ENCODE measurements around the gene CYP4F11. TPM values are rescaled to one million over a fixed set of nuclear protein-coding genes. Genes with fewer than 3 reads are reported as not detected.
"Not testable (repeated sequence)": the region's sequence is repeated elsewhere in the genome, so short reads cannot be mapped to it uniquely, and the experiment has no call there.

Gene CYP4F11
- total RNA-seq, 1 donor from 2014 or later = not detected

- Mint-ChIP-seq H3K27ac (ENCODE audit: unreplicated experiment) (no peak overlapping the region), H3K9me3 (ENCODE audit: unreplicated experiment) (peaks cover 5% of the 10 kb centered on the region), H3K4me3 (ENCODE audit: unreplicated experiment) (no peak overlapping the region), H3K27me3 (ENCODE audit: unreplicated experiment) (no peaks in the 10 kb centered on the region), H3K36me3 (ENCODE audit: unreplicated experiment) (no peaks in the 10 kb centered on the region), H3K4me1 (ENCODE audit: low read depth, unreplicated experiment) (no peaks in the 10 kb centered on the region)
- no peak for DNase-seq
- TF ChIP-seq, protein P1, sequence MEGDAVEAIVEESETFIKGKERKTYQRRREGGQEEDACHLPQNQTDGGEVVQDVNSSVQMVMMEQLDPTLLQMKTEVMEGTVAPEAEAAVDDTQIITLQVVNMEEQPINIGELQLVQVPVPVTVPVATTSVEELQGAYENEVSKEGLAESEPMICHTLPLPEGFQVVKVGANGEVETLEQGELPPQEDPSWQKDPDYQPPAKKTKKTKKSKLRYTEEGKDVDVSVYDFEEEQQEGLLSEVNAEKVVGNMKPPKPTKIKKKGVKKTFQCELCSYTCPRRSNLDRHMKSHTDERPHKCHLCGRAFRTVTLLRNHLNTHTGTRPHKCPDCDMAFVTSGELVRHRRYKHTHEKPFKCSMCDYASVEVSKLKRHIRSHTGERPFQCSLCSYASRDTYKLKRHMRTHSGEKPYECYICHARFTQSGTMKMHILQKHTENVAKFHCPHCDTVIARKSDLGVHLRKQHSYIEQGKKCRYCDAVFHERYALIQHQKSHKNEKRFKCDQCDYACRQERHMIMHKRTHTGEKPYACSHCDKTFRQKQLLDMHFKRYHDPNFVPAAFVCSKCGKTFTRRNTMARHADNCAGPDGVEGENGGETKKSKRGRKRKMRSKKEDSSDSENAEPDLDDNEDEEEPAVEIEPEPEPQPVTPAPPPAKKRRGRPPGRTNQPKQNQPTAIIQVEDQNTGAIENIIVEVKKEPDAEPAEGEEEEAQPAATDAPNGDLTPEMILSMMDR (IDR thresholded peaks at IDR 0.05; ENCODE audit: partially characterized antibody, unreplicated experiment) = no peak
Measured at GRCh38 chr19:15913830-15914229, 20.5 kb downstream of the CYP4F11 start.

- H3K27ac Mint-ChIP-seq (ENCODE audit: unreplicated experiment) = no peak overlapping the region
- H3K4me1 Mint-ChIP-seq (ENCODE audit: low read depth, unreplicated experiment) = no peaks in the 10 kb centered on the region
- H3K27me3 Mint-ChIP-seq (ENCODE audit: unreplicated experiment) = no peaks in the 10 kb centered on the region
- no peak for DNase-seq
- H3K9me3 Mint-ChIP-seq (ENCODE audit: unreplicated experiment) = peaks cover 5% of the 10 kb centered on the region
- TF ChIP-seq, protein P1 (IDR thresholded peaks at IDR 0.05; ENCODE audit: partially characterized antibody, unreplicated experiment) = no peak
- no peak overlapping the region for H3K4me3 Mint-ChIP-seq (ENCODE audit: unreplicated experiment)
- H3K36me3 Mint-ChIP-seq (ENCODE audit: unreplicated experiment) = no peaks in the 10 kb centered on the region
Measured at GRCh38 chr19:15913384-15913783, 20.9 kb downstream of the CYP4F11 start.

DNA sequence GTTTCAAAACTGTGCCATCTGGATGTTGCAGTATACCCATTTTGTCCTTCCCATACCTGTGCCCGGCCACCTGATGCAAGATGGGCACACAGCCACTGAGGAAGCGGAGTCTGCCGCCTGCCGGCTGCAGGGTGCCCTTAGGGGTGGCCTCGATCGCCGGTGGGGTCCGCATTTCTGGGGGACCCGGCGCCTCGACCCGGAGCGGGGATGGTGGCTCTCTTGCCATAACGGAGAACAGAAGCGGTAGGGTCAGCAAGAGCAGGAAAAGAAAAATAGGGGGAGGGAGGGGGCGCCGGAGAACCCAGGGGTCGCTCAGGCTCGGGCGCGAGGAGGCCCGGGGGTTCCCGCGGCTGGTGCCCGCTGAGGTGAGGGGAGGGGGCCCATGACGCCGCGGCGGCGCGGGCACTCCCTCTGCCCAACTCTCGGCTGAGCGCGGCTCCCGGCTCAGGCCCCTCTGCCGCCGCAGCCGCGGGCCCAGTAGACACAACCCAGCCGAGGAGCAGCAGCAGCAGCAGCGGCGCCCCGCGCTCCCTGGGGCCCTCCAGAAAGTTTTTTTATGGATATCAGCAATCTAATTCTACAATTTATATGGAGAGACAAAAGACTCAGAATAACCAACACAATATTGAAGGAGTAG lies 22.6 kb downstream of the CYP4F11 start:
- Mint-ChIP-seq H3K4me3 (ENCODE audit: unreplicated experiment) (peak overlapping the region; percentile 49), H3K27ac (ENCODE audit: unreplicated experiment) (no peak overlapping the region), H3K36me3 (ENCODE audit: unreplicated experiment) (no peaks in the 10 kb centered on the region), H3K27me3 (ENCODE audit: unreplicated experiment) (no peaks in the 10 kb centered on the region), H3K9me3 (ENCODE audit: unreplicated experiment) (peaks cover 5% of the 10 kb centered on the region), H3K4me1 (ENCODE audit: low read depth, unreplicated experiment) (no peaks in the 10 kb centered on the region)
- no peak for DNase-seq
- TF ChIP-seq, protein P1 (IDR thresholded peaks at IDR 0.05; ENCODE audit: partially characterized antibody, unreplicated experiment) = no peak

- Mint-ChIP-seq H3K4me1 (ENCODE audit: low read depth, unreplicated experiment) (no peaks in the 10 kb centered on the region), H3K27ac (ENCODE audit: unreplicated experiment) (no peak overlapping the region), H3K36me3 (ENCODE audit: unreplicated experiment) (peaks cover 4% of the 10 kb centered on the region), H3K27me3 (ENCODE audit: unreplicated experiment) (no peaks in the 10 kb centered on the region), H3K9me3 (ENCODE audit: unreplicated experiment) (peaks cover 3% of the 10 kb centered on the region), H3K4me3 (ENCODE audit: unreplicated experiment) (no peak overlapping the region)
- TF ChIP-seq, protein P1 (IDR thresholded peaks at IDR 0.05; ENCODE audit: partially characterized antibody, unreplicated experiment) = no peak
- no peak for DNase-seq
Measured at GRCh38 chr19:15905026-15905425, 29.3 kb downstream of the CYP4F11 start.

GRCh38 chr19:15902898-15903297 lies 31.4 kb downstream of the CYP4F11 start:
- not testable (repeated sequence) for H3K4me1 Mint-ChIP-seq (ENCODE audit: low read depth, unreplicated experiment); H3K4me3 Mint-ChIP-seq (ENCODE audit: unreplicated experiment); H3K36me3 Mint-ChIP-seq (ENCODE audit: unreplicated experiment); H3K27me3 Mint-ChIP-seq (ENCODE audit: unreplicated experiment); H3K27ac Mint-ChIP-seq (ENCODE audit: unreplicated experiment); H3K9me3 Mint-ChIP-seq (ENCODE audit: unreplicated experiment); DNase-seq

Data from glutamatergic neuron (in vitro differentiated cells).